ENCODE measurements around the gene IFNGR1.
"Not testable (repeated sequence)": the region's sequence is repeated elsewhere in the genome, so short reads cannot be mapped to it uniquely, and the experiment has no call there.

The IFNGR1 gene

DNA sequence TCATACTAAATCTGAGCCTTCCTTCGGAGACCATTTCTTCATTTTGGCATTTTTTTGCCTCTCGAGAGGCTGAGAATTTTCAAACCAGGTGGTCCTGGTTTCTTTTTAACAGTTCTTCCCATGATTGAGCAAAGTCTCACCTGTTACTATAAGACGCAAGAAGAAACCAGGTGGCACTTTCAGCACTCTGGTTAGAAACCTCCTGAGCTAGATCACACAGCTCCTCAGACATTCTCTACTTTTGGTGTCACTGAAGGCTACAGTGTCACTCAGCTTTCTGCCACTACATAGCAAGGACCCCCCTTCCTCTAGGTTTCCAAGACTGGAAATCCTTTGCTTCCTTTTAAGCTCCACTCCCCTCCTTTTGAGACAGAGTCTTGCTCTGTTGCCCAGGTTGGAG is 7.3 kb downstream of the IFNGR1 start:
- Histone ChIP-seq H3K4me3 (ENCODE audit: low read length) (no peak overlapping the region), H3K9me3 (ENCODE audit: control insufficient read depth, insufficient read depth, low read length) (peaks cover 34% of the 10 kb centered on the region; the same call in 1 of the 2 replicates), H3K4me1 (ENCODE audit: control insufficient read depth, low read length) (peaks cover 14% of the 10 kb centered on the region), H3K36me3 (ENCODE audit: control insufficient read depth, low read length) (peaks cover 43% of the 10 kb centered on the region), H3K27ac (ENCODE audit: low read depth, low read length) (no peak overlapping the region), H3K9me2 (replicated peaks; ENCODE audit: control insufficient read depth, low read length) (no peaks in the 10 kb centered on the region), H3K4me2 (ENCODE audit: low read length) (no peak overlapping the region), H3F3A (ENCODE audit: control insufficient read depth, insufficient read depth) (no peaks in the 10 kb centered on the region), H3K79me2 (ENCODE audit: control insufficient read depth, low read length) (peaks cover 94% of the 10 kb centered on the region), H4K20me1 (ENCODE audit: control insufficient read depth, insufficient read depth, low read depth, low read length) (no peaks in the 10 kb centered on the region), H3K27me3 (ENCODE audit: control insufficient read depth, low read length) (no peaks in the 10 kb centered on the region)
- no peak for TF ChIP-seq EZH2phosphoT487 (IDR thresholded peaks at IDR 0.05; ENCODE audit: borderline replicate concordance, low read length)
- TF ChIP-seq, protein P1, sequence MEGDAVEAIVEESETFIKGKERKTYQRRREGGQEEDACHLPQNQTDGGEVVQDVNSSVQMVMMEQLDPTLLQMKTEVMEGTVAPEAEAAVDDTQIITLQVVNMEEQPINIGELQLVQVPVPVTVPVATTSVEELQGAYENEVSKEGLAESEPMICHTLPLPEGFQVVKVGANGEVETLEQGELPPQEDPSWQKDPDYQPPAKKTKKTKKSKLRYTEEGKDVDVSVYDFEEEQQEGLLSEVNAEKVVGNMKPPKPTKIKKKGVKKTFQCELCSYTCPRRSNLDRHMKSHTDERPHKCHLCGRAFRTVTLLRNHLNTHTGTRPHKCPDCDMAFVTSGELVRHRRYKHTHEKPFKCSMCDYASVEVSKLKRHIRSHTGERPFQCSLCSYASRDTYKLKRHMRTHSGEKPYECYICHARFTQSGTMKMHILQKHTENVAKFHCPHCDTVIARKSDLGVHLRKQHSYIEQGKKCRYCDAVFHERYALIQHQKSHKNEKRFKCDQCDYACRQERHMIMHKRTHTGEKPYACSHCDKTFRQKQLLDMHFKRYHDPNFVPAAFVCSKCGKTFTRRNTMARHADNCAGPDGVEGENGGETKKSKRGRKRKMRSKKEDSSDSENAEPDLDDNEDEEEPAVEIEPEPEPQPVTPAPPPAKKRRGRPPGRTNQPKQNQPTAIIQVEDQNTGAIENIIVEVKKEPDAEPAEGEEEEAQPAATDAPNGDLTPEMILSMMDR (IDR thresholded peaks at IDR 0.05; ENCODE audit: low read depth, low read length, poor library complexity, severe bottlenecking), result no peak

DNA sequence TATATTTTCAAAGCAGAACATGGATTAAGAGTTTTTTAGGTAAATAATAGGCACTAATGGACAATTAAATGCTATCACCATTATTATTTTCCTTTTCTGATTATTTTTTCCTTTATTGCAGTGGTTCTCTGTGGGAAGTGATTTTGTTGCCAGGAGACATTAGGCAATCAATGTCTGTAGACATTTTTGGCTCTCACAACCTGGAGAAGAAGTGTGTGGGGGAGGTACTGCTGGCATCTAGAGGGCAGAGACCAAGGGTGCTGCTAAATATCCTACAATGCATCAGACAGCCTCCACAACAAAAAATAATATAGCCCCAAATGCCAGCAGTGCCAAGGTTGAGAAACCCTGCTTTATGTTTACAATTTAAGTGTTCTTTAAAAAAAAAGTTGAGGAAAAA is 8.3 kb downstream of the IFNGR1 start:
- Histone ChIP-seq H4K20me1 (ENCODE audit: control insufficient read depth, insufficient read depth, low read depth, low read length) (no peaks in the 10 kb centered on the region), H3K9me3 (ENCODE audit: control insufficient read depth, insufficient read depth, low read length) (peaks cover 34% of the 10 kb centered on the region; the same call in 1 of the 2 replicates), H3K79me2 (ENCODE audit: control insufficient read depth, low read length) (peaks cover 84% of the 10 kb centered on the region), H3K4me3 (ENCODE audit: low read length) (no peak overlapping the region), H3K4me2 (ENCODE audit: low read length) (no peak overlapping the region), H3K36me3 (ENCODE audit: control insufficient read depth, low read length) (peaks cover 53% of the 10 kb centered on the region), H3K4me1 (ENCODE audit: control insufficient read depth, low read length) (peaks cover 13% of the 10 kb centered on the region), H3K9me2 (replicated peaks; ENCODE audit: control insufficient read depth, low read length) (no peaks in the 10 kb centered on the region), H3F3A (ENCODE audit: control insufficient read depth, insufficient read depth) (no peaks in the 10 kb centered on the region), H3K27me3 (ENCODE audit: control insufficient read depth, low read length) (no peaks in the 10 kb centered on the region), H3K27ac (ENCODE audit: low read depth, low read length) (no peak overlapping the region)
- TF ChIP-seq EZH2phosphoT487 (IDR thresholded peaks at IDR 0.05; ENCODE audit: borderline replicate concordance, low read length), result no peak
- TF ChIP-seq, protein P1 (IDR thresholded peaks at IDR 0.05; ENCODE audit: low read depth, low read length, poor library complexity, severe bottlenecking), result no peak

DNA sequence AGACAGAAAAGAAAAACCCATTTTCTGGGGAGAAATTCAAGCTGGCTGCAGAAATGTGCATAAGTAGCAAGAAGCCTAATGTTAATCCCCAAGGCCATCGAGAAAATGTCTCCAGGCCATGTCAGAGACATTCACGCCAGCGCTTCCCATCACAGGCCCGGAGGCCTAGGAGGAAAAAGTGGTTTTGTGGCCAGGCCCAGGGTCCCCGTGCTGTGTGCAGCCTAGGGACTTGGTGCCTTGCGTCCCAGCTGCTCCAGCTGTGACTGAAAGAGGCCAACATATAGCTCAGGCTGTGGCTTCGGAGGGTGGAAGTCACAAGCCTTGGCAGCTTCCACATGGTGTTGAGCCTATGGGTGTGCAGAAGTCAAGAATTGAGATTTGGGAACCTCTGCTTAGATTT is 10.9 kb downstream of the IFNGR1 start:
- Histone ChIP-seq H3K9me3 (ENCODE audit: control insufficient read depth, insufficient read depth, low read length) (peaks cover 34% of the 10 kb centered on the region; the same call in 1 of the 2 replicates), H3K4me2 (ENCODE audit: low read length) (no peak overlapping the region), H3K27ac (ENCODE audit: low read depth, low read length) (no peak overlapping the region), H3K4me3 (ENCODE audit: low read length) (no peak overlapping the region), H3F3A (ENCODE audit: control insufficient read depth, insufficient read depth) (no peaks in the 10 kb centered on the region), H3K9me2 (replicated peaks; ENCODE audit: control insufficient read depth, low read length) (no peaks in the 10 kb centered on the region), H3K27me3 (ENCODE audit: control insufficient read depth, low read length) (no peaks in the 10 kb centered on the region), H3K4me1 (ENCODE audit: control insufficient read depth, low read length) (peaks cover 15% of the 10 kb centered on the region), H3K79me2 (ENCODE audit: control insufficient read depth, low read length) (peaks cover 58% of the 10 kb centered on the region), H3K36me3 (ENCODE audit: control insufficient read depth, low read length) (peaks cover 65% of the 10 kb centered on the region), H4K20me1 (ENCODE audit: control insufficient read depth, insufficient read depth, low read depth, low read length) (no peaks in the 10 kb centered on the region)
- TF ChIP-seq EZH2phosphoT487 (IDR thresholded peaks at IDR 0.05; ENCODE audit: borderline replicate concordance, low read length), result no peak
- TF ChIP-seq, protein P1 (IDR thresholded peaks at IDR 0.05; ENCODE audit: low read depth, low read length, poor library complexity, severe bottlenecking), result no peak

DNA sequence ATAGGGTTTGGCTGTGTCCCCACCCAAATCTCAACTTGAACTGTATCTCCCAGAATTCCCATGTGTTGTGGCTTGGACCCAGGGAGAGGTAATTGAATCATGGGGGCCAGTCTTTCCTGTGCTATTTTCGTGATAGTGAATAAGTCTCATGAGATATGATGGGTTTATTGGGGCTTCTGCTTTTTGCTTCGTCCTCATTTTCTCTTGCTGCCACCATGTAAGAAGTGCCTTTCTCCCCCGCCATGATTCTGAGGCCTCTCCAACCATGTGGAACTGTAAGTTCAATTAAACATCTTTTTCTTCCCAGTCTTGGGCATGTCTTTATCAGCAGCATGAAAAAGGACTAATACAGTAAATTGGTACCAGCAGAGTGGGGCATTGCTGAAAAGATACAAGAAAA is 11.7 kb downstream of the IFNGR1 start:
- H3K27ac ChIP-seq (ENCODE audit: low read depth, low read length); H3K27me3 ChIP-seq (ENCODE audit: control insufficient read depth, low read length); H4K20me1 ChIP-seq (ENCODE audit: control insufficient read depth, insufficient read depth, low read depth, low read length); H3K4me2 ChIP-seq (ENCODE audit: low read length); H3F3A ChIP-seq (ENCODE audit: control insufficient read depth, insufficient read depth); H3K9me2 ChIP-seq (replicated peaks; ENCODE audit: control insufficient read depth, low read length); H3K4me3 ChIP-seq (ENCODE audit: low read length): not testable (repeated sequence)
- Histone ChIP-seq H3K9me3 (ENCODE audit: control insufficient read depth, insufficient read depth, low read length) (peaks cover 34% of the 10 kb centered on the region; the same call in 1 of the 2 replicates), H3K4me1 (ENCODE audit: control insufficient read depth, low read length) (peaks cover 15% of the 10 kb centered on the region), H3K79me2 (ENCODE audit: control insufficient read depth, low read length) (peaks cover 49% of the 10 kb centered on the region), H3K36me3 (ENCODE audit: control insufficient read depth, low read length) (peaks cover 68% of the 10 kb centered on the region)

Measured in DOHH2 (cell line).